Astrocyte (in vitro differentiated cells and primary cell): ENCODE data around the gene NCOA7. TPM values are rescaled to one million over a fixed set of nuclear protein-coding genes. Genes with fewer than 3 reads are reported as not detected.

Experiments used
- DNase-seq: peaks from one replicate; pipeline ENCODE4 v3.0.0-alpha.2; 2010; ENCODE audit warnings: low read depth
- FAIRE-seq: peaks from 2 replicates; lab custom pipeline; 2011; peaks lifted over from hg19 to GRCh38; lab: Jason Lieb, UNC
- H2AFZ ChIP-seq: 2 replicates; pipeline ENCODE4 v1.6.0; 2012; ENCODE audit warnings: low read depth, low read length, inconsistent platforms
- H3K27ac ChIP-seq: 2 replicates; pipeline ENCODE4 v1.5.1; 2011; ENCODE audit warnings: low read depth, low read length, inconsistent platforms
- H3K27me3 ChIP-seq: 2 replicates; pipeline ENCODE4 v1.6.0; 2011; ENCODE audit warnings: low read length, inconsistent platforms; ENCODE audit not compliant: insufficient read depth
- H3K36me3 ChIP-seq: 2 replicates; pipeline ENCODE4 v1.5.1; 2011; ENCODE audit warnings: low read length, inconsistent platforms; ENCODE audit not compliant: insufficient read depth
- H3K4me1 ChIP-seq: 2 replicates; pipeline ENCODE4 v1.5.1; 2011; ENCODE audit warnings: low read length, inconsistent platforms; ENCODE audit not compliant: insufficient read depth
- H3K4me2 ChIP-seq: 2 replicates; pipeline ENCODE4 v1.6.0; 2012; ENCODE audit warnings: low read length, inconsistent platforms
- H3K4me3 ChIP-seq: 2 replicates; pipeline ENCODE4 v1.5.1; 2011; ENCODE audit warnings: low read depth, mild to moderate bottlenecking, low read length, inconsistent platforms; ENCODE audit not compliant: insufficient read depth
- H3K79me2 ChIP-seq: 2 replicates; pipeline ENCODE4 v1.6.0; 2012; ENCODE audit warnings: mild to moderate bottlenecking, low read length, inconsistent platforms; ENCODE audit not compliant: insufficient read depth
- H3K9ac ChIP-seq: 2 replicates; pipeline ENCODE4 v1.6.0; 2012; ENCODE audit warnings: mild to moderate bottlenecking, low read length, inconsistent platforms
- H3K9me3 ChIP-seq: 2 replicates; pipeline ENCODE4 v1.5.1; 2012; ENCODE audit warnings: low read depth, mild to moderate bottlenecking, low read length, inconsistent platforms; ENCODE audit not compliant: insufficient read depth
- H4K20me1 ChIP-seq: 2 replicates; pipeline ENCODE4 v1.6.0; 2012; ENCODE audit warnings: low read length, inconsistent platforms; ENCODE audit not compliant: insufficient read depth
- H3K27ac Mint-ChIP-seq: one replicate; pipeline ENCODE4 v1.8.0; 2021; ENCODE audit warnings: mild to moderate bottlenecking, mixed read lengths; ENCODE audit not compliant: unreplicated experiment
- H3K27me3 Mint-ChIP-seq: one replicate; pipeline ENCODE4 v1.8.0; 2021; ENCODE audit warnings: low read depth, mixed read lengths; ENCODE audit not compliant: unreplicated experiment
- H3K36me3 Mint-ChIP-seq: one replicate; pipeline ENCODE4 v1.8.0; 2021; ENCODE audit warnings: low read depth, mixed read lengths; ENCODE audit not compliant: unreplicated experiment
- H3K4me1 Mint-ChIP-seq: one replicate; pipeline ENCODE4 v1.8.0; 2021; ENCODE audit warnings: low read depth, mixed read lengths; ENCODE audit not compliant: unreplicated experiment
- H3K4me3 Mint-ChIP-seq: one replicate; pipeline ENCODE4 v1.8.0; 2021; ENCODE audit warnings: mild to moderate bottlenecking, moderate library complexity, mixed read lengths; ENCODE audit not compliant: unreplicated experiment
- H3K9me3 Mint-ChIP-seq: one replicate; pipeline ENCODE4 v1.8.0; 2021; ENCODE audit warnings: mild to moderate bottlenecking, mixed read lengths; ENCODE audit not compliant: unreplicated experiment
- CTCF ChIP-seq: IDR thresholded peaks from 2 replicates; pipeline ENCODE4 v1.5.1; 2011; ENCODE audit warnings: low read depth, mild to moderate bottlenecking, inconsistent platforms, low read length, moderate library complexity; ENCODE audit not compliant: insufficient read depth
- EZH2 ChIP-seq: IDR thresholded peaks from 2 replicates; pipeline ENCODE4 v1.6.1; 2012; ENCODE audit warnings: mild to moderate bottlenecking, low read length, inconsistent platforms; ENCODE audit not compliant: insufficient read depth
- total RNA-seq: library from RNA; stranded (reverse); gene quantifications from 2 replicates; pipeline ENCODE4 v1.2.1, GENCODE V29; 2021

Gene NCOA7
- total RNA-seq, 1 donor from 2014 or later: 26.0 TPM

DNA sequence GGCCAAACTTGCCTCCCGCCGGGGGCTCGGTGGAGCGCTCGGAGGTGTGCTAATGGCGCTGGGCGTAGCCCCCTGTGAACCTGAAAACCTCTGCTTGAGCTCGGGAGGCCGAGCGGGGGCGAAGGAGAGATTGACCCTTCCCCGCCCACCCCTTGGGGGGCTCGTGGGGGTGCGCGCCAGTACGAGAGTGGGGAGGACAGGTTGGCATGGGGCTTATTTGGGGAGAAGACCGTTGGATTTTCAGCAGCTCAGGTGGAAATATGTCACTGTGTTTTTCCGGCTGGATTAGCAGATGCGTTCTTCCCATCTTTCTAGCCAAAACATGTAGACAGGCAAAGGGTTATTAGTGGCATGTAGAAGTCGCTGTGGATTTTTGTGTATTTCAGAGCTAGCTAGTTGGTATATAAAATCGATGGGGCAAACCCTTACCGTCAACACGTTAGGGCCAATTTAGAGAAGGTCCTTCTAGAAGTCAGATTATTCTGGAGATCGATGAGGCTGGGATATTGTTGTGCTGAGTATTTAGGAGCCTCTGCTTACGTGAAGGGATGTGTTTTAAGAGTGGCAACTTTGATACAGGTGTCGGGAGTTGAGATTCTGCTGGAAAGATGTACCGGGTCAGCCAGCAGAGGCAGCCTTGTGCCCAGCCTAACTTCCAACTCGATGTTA lies 525 bp downstream of the NCOA7 start:
- peak overlapping the region; percentile 78 for H3K4me3 ChIP-seq
- H3K9me3 Mint-ChIP-seq: no peaks in the 10 kb centered on the region
- H3K27ac ChIP-seq: peak overlapping the region; percentile 82
- no peaks in the 10 kb centered on the region for H3K9me3 ChIP-seq
- peaks cover 13% of the 10 kb centered on the region for H3K4me1 Mint-ChIP-seq
- DNase-seq (peak; percentile 42), FAIRE-seq (no peak)
- peak overlapping the region; percentile 94 for H3K4me2 ChIP-seq
- H3K27me3 ChIP-seq: no peaks in the 10 kb centered on the region
- H3K79me2 ChIP-seq: peaks cover 30% of the 10 kb centered on the region
- peak overlapping the region; percentile 95 for H3K4me3 Mint-ChIP-seq
- TF ChIP-seq EZH2 (no peak), CTCF (peak; percentile 67)
- peak overlapping the region; percentile 48 for H3K27ac Mint-ChIP-seq
- peak overlapping the region; percentile 91 for H2AFZ ChIP-seq
- H3K9ac ChIP-seq: peak overlapping the region; percentile 85
- H3K36me3 ChIP-seq: no peaks in the 10 kb centered on the region
- peaks cover 2% of the 10 kb centered on the region for H3K36me3 Mint-ChIP-seq
- no peaks in the 10 kb centered on the region for H3K27me3 Mint-ChIP-seq
- H3K4me1 ChIP-seq: peaks cover 26% of the 10 kb centered on the region
- no peaks in the 10 kb centered on the region for H4K20me1 ChIP-seq

DNA sequence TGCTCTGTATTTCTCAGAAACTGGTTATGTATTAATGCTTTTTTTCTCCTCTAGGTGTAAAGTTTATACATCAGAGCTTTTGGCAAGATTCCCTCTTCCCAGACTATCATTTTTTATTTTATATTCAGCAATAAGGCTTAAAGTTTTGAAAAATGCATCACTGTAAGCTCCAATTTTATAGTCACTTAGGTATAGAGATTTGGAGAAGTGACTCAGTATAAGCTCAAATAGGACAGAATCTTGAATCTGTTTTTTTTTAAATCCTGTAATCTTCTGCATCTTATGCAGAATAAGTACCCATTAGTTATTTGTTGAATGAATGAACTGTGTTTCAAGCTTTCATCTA lies 1.0 kb downstream of the NCOA7 start:
- H3K4me1 Mint-ChIP-seq: peaks cover 13% of the 10 kb centered on the region
- H3K27me3 Mint-ChIP-seq: no peaks in the 10 kb centered on the region
- Histone ChIP-seq H3K4me2 (peak overlapping the region; percentile 94), H3K27ac (no peak overlapping the region), H3K79me2 (peaks cover 30% of the 10 kb centered on the region), H3K9me3 (no peaks in the 10 kb centered on the region), H4K20me1 (no peaks in the 10 kb centered on the region), H3K27me3 (no peaks in the 10 kb centered on the region), H3K36me3 (no peaks in the 10 kb centered on the region), H2AFZ (no peak overlapping the region), H3K9ac (peak overlapping the region; percentile 85), H3K4me1 (peaks cover 26% of the 10 kb centered on the region), H3K4me3 (peak overlapping the region; percentile 78)
- peak overlapping the region; percentile 48 for H3K27ac Mint-ChIP-seq
- TF ChIP-seq EZH2 (no peak), CTCF (no peak)
- peak overlapping the region; percentile 95 for H3K4me3 Mint-ChIP-seq
- DNase-seq (no peak), FAIRE-seq (no peak)
- H3K9me3 Mint-ChIP-seq: no peaks in the 10 kb centered on the region
- peaks cover 2% of the 10 kb centered on the region for H3K36me3 Mint-ChIP-seq

GRCh38 chr6:125792172-125792571 lies 1.4 kb downstream of the NCOA7 start:
- Mint-ChIP-seq H3K27me3 (no peaks in the 10 kb centered on the region), H3K4me3 (peak overlapping the region; percentile 95), H3K9me3 (no peaks in the 10 kb centered on the region), H3K4me1 (peaks cover 13% of the 10 kb centered on the region), H3K36me3 (peaks cover 1% of the 10 kb centered on the region), H3K27ac (no peak overlapping the region)
- Histone ChIP-seq H3K79me2 (peaks cover 30% of the 10 kb centered on the region), H2AFZ (no peak overlapping the region), H4K20me1 (no peaks in the 10 kb centered on the region), H3K4me1 (peaks cover 26% of the 10 kb centered on the region), H3K27me3 (no peaks in the 10 kb centered on the region), H3K9ac (peak overlapping the region; percentile 85), H3K4me2 (peak overlapping the region; percentile 94), H3K9me3 (no peaks in the 10 kb centered on the region), H3K36me3 (no peaks in the 10 kb centered on the region), H3K27ac (no peak overlapping the region), H3K4me3 (no peak overlapping the region)
- TF ChIP-seq EZH2: no peak
- no peak for TF ChIP-seq CTCF
- FAIRE-seq (no peak), DNase-seq (no peak)
